GM23338 (cell line): ENCODE results near the gene DAAM1.

ENCODE experiments used
- CREB1 ChIP-seq: fragments of 250-450 bp; sonication (Bioruptor Pico); IDR thresholded peaks from 2 replicates; pipeline ENCODE4 v1.5.0; 2020; ENCODE audit warnings: low read depth, mild to moderate bottlenecking, moderate library complexity
- CTCF ChIP-seq, 2 experiments: fragments of 200-600 bp in 1 of 2; sonication (generic) in 1 of 2; conservative IDR thresholded peaks; 2 replicates each; pipeline versions ENCODE4 v1.5.1 to v1.6.1; 2016 to 2017; ENCODE audit warnings: antibody characterized with exemption in 2 of 2, low read depth in 2 of 2, mild to moderate bottlenecking in 2 of 2, moderate library complexity in 1 of 2
- EZH2 ChIP-seq: fragments of 200-600 bp; sonication (generic); IDR thresholded peaks from one replicate; pipeline ENCODE4 v1.8.0; 2017; ENCODE audit warnings: antibody characterized with exemption, mild to moderate bottlenecking, low read depth; ENCODE audit not compliant: unreplicated experiment
- EZH2phosphoT487 ChIP-seq: fragments of 200-600 bp; sonication (generic); IDR thresholded peaks from one replicate; pipeline ENCODE4 v1.8.1; 2018; ENCODE audit warnings: antibody characterized with exemption; ENCODE audit not compliant: unreplicated experiment
- JUNB ChIP-seq: IDR thresholded peaks from one replicate; pipeline ENCODE4 v1.6.1; 2016; ENCODE audit warnings: antibody characterized with exemption; ENCODE audit not compliant: unreplicated experiment
- NANOG ChIP-seq: IDR thresholded peaks from 2 replicates; pipeline ENCODE4 v1.6.1; 2016; ENCODE audit warnings: antibody characterized with exemption, borderline replicate concordance
- POLR2AphosphoS5 ChIP-seq: IDR thresholded peaks from 2 replicates; pipeline ENCODE4 v1.6.1; 2016; ENCODE audit warnings: antibody characterized with exemption, low read depth
- ZNF114 ChIP-seq: fragments of 250-450 bp; sonication (Bioruptor Pico); IDR thresholded peaks from 2 replicates; pipeline ENCODE4 v1.5.0; 2020; ENCODE audit warnings: mild to moderate bottlenecking, moderate library complexity

GRCh38 chr14:59325906-59326305 is 137.4 kb downstream of the DAAM1 start:
- TF ChIP-seq CTCF (conservative IDR thresholded peaks at IDR 0.05; ENCODE audit: low read depth in 2 of 2) (no peak), JUNB (no peak), EZH2 (no peak), CREB1 (no peak), NANOG (no peak), POLR2AphosphoS5 (no peak), EZH2phosphoT487 (no peak), ZNF114 (CRISPR knock-in tag) (no peak)
